G401.6 (cell line): ENCODE measurements around the gene SP6.

ENCODE experiments used
- FAIRE-seq: peaks from 2 replicates; lab custom pipeline; 2012; peaks lifted over from hg19 to GRCh38; lab: Jason Lieb, UNC

SP6 gene

DNA sequence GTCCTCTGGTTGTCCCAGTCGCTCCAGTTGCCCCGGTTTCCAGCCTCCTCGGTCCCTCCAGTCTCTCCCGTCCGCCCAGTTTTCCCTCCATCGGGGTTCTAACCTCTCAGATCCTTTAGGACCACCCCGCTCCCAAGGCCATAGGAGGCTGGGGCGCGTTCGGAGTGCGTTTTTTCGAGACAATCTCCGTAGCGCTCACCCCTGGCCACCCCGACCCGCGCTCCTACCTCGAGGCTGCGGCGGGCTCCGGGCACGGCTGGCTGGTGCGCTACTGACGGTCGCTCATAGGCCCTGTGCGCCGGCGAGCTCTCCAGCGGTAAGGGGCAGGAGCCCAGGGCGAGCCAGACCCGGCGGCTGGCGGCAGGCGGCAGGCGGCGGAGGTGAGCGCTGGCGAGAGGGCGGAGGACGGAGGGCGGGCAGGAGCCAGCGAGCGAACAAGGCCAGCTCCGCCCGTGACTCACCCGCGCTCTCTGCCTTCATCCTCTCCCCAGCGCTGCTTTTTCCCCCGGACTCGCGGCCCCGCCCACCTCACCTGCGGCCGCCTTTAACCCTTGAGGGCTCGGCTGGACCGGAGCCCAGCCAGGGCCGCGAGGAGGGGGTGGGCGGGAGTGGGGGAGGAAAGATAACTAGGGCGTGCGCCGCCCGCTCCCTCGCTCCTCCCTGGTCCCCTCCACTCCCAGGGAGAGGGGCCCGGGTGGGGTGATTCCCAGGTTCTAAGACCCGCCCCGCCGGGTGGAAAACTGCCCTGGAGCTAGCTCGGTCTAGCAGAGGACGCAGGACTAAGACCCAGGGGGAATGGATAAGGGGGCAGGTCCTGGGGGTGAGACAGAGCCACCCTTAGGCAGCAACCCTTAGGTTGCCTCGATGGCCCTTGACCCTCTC lies at the start of gene SP6:
TSS of gene SP6 (minus strand) at position 472 of the 882 bp plus-strand sequence. CDS start 2,734 bp downstream, outside the sequence.
- no peak for FAIRE-seq

DNA sequence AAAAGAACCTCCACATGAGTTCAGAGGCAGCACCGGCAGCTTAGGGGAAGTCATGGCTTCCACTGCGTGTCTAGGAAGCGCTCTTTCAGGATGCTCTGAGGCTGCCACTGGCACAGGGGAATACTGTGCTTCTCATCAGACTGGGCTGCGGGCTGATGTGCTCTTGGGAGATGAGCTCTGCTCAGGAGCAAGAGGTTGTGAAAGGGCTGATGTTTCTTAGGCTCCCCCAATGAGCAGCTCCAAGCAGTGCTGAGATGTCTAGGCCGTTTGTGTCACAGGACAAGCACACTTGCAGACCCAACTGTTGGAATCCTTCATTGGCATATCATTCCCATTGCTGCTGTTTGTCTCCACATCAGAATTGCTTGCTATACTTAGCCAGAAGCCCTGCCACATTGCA lies 48.7 kb upstream of the SP6 start:
- no peak for FAIRE-seq

DNA sequence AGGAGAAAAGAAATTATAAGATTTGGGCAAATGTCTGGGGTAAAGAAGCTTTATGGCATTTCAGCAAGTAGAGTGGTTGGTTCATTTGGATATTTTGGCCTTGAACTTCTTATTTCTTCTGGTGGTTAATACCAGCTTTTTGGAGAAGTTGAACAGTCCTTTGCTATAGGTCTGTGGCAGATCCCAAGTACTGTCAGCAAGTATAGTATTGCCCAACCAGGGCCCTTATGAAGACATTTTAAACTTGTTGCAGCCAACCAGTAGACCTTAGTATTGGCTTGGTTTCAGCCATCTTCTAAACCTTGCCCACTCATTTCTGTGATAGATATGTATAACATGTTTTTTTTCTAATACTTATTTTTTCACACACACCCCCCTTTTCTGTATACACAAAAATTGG lies 47.3 kb upstream of the SP6 start:
- FAIRE-seq, result no peak

DNA sequence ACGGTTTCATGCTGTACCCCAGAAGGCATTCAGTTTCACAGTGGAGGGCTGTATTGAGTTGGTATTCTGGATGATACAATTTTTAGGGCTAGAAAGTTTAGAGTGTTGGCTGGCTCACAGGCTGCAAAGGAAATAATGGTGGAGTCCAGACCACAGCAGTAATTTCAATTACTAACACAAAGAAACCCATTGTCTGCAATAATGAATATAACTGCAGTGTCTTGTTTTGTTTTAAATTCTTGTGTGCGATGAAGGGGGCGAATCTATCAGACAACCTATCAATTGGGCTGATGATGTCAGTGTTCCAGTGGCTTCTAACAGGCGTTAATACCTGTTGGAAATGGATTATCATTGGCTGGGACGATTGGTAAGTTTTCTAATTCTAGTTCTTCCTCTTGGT lies 46.6 kb upstream of the SP6 start:
- no peak for FAIRE-seq

DNA sequence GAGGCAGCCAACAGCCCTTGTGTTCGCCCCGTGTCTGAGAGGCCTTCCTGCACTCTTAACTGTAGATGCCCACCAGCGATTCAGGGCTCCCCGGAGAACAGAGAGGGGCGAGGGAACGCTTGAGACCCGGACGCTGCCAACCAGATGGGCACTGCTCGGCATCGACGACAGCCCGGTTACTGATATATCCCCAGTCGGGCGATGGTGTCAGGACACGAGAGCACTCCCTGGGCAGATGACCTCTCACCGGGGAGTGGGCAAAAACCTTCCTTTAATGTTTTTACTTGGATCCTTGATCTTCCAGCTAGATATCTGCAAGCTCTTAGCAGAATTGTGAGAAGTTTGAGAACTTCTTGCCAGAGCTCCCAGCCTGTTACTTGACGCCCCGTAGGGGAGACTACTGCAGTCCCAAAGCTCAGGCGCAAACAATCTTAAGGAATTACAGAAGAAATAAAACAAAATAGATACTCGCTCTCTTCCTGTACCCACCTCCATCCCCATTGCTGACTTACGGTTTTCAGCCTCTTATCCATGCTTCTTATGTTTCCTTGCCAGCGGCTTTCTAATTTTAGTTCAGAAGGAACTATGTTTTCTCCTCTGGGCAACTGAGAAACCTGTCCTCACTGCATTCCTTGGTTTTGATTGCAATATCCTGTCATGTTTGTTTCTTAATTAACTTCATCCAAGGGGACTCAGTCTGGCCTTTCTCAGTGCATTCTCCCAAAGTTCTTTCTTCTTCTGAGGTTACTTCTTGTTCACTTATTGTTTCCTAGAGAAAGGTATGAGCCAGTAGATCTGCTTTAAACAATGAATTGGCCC lies 45.9 kb upstream of the SP6 start:
- no peak for FAIRE-seq

DNA sequence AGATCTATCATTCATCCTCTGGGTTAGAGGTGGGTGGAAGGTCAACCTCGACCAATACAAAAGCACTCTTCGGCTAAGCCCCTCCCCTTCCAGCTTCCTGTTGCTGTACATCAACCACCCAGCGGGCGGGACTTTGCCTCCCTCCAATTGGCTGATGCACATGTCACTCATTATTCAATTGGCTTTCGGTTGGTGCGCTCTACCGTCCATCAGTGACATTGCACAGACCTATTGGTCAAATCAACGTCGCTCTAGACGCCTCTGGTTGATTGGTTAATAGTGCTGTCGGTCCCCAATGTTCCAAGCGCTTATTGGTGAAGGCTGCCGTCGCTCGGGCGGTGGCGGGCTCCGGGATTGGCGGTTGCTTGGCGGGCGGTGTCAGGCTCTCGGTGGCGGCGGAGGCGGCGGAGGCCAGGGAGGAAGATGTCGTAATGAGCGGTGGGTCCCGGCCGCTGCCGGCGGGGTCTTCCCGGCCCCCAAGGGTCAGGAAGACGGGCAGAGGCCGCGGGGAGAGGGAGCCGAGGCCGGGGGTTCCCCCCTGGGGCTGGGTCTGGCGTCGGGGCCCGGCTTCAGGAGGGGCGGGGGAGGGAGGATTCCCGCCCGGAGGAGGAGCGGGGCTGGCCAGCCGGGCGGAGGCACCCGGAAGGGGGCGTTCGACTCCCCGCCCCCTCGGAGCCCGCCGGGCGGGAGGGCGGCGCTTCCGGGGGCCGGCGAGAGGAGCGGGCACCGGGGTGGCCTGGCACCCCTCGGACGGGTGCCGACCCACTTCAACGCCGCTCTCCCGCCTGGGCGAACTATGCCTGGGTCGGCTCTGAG lies 45.1 kb upstream of the SP6 start, which contains the start of gene SP2:
TSS of gene SP2 (plus strand) at position 381 of the 816 bp plus-strand sequence. CDS start at position 432, 51 bp downstream.
- peak; percentile 98 for FAIRE-seq

DNA sequence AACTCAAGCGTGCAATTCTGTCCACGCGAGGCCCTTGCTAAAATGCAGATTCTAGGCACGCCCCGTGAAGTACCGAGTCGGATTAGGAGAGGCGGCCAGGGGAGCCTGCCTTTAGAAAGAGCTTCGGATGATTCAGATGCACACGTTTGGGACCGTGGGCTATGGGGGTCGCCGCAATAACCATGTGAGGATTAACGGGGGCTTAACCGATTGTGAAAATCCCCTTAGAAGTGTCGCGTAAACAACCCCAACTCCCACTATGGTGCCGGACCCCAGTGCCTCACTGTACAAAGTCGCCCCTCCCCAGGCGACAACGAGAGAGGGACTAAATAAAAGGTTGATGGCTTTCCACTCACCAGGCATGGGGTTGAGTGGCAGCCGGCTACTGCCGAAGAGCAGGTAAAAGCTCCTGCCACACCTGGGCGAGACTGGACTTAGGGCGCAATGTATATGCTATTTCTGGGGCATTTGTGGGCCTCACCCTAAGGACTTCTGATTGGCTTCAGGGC lies 44.4 kb upstream of the SP6 start:
- FAIRE-seq, result no peak

DNA sequence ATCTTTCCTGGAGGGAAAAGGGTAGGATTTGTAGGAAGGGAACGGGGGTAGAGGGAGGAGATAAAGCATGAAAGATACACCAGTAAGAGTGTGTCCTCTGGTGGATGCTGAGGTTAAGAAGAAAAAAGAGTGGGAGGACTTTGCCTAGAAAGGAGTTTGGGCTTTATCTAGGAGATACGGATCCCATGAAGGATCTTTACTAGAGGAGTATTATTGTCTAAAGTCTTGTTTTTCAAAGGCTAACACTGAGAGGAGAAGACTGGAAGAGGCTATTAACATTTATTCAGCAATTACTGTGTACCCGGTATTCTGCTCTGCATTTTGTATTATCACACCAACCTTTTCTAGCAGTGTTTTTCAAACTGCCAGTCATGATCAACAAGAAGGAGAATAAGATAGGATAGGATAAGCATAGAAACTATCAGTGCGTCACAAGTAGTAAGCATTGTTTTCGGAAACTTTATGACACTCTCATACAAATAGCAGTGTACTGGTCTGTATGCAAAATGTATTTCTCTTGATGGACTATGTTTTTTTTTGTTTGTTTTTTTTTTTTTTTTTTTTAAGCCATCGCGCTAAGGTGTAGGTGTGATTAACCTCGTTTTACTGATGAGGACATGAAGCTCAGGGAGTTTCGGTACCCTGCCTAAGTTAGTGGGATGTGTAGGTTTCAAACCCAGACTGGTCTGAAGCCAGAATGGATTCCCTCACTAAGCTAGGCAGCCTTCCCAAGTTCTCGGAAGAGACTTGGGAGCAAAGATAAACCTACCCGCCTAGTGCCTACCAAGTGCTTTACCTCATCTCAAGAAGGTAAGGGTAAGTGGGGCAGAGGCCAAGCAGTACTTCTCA lies 43.8 kb upstream of the SP6 start:
- no peak for FAIRE-seq

DNA sequence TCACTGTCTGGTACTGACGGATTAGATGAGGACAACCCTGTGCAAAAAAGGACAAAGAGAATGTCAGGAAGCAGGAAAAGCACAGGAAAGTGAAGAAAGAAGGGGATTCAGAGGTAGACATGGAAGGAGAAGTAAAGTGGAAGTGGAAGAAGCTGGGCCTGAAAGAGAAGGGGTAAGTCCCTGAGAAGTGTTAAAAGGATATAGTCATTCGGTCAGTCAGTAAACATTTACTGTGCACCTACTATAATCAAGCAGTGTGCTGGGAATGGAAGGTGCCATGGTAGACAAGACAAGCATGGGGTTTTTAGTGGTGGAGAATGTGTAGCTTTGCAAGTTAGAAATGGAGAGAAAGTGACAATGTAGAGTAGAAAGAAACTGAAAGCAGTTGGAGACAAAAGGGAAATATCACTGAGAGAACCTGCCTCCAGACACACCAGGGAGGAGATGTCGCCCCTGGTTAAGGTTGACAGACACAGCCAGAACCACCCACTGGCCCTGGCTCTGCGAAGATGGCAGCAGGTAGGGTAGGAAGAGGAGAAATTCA lies 40.7 kb upstream of the SP6 start:
- FAIRE-seq, result no peak

DNA sequence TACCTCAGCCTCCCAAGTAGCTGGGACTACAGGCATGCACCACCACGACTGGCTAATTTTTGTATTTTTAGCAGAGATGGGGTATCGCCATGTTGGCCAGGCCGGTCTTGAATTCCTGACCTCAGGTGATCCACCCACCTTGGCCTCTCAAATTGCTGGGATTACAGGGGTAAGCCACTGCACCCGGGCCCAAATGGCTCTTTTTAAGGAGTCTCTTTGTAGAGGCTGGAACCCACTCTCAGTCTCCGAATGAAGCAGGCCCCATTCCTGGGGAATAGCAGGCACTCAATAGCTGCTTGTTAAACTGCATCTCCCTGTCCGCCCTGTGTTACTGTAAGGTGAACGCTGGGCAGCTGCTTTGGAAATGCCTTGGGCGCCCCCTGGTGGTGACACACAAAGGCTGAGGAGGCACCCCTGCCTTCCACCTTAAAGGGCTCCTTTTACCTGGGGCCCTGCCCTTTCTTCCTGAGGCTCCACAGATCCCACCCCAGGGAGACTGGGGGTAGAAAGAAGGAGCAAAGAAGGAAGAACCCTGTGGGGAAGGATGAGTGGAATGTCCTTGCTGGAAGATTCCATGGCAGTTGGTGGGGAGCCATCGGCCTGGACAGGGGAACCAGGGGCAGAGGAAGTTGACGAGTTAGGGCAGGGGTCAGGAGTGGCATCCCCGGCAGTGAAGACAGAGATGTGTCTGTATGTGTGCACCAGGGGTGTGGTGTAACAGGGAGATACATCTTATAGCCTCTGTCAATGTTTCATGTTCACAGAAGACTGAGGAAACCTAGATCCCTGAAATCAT lies 39.0 kb upstream of the SP6 start:
- peak; percentile 62 for FAIRE-seq

DNA sequence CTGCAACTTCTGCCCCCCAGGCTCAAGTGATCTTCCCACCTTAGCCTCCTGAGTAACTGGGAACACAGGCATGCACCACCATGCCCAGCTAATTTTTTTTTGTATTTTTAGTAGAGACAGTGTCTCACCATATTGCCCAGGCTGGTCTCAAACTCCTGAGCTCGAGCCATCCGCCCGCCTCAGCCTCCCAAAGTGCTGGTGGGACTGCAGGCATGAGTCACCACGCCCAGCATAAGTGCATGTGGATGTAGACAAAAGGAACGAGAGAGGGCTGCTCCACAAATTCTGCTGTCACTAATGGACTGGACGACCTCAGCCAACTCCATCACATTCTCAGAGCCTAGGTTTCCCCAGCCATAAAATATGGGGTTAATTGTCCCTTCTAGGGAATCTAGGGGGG lies 37.3 kb upstream of the SP6 start:
- FAIRE-seq, result no peak

DNA sequence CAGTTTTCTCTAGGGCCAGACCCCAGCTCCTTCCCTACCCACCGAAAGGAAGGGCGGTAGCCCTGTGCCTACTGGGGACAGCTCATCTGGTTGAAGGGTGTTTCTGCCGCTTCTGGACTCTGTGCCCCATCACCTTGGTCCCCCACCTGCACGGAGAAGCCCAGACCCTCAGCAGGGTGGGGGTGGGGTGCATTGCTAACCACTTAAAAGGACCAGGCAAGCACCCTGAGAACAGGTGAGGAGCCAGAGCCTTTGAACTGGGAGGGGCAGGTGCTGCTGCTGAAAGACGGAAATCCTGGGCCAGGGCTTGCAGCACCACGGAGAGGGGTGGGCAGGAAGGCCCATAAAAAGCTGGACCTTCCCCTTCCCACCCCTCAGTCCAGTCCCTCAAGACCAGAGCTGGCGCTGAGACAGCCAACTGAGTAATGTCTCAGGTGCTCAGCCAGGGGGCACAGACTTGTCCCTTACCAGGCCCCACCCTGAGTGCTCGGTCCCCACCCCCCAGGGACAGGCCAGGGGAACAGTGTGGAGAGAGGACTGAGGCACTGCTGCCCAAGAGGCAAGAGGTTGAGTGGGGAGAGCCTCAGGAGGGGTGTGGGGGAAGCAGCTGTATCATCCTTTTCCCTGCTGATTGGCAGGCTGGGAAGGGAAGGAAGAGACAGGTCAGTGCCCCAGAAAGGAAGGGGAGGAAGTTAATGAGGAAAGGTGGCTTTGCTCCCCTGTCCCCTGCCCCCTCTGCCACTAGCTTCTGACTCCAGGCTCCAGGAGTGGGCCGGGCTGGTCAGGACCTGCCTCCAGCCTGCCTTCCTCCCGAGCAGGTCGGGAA lies 34.2 kb upstream of the SP6 start:
- no peak for FAIRE-seq

DNA sequence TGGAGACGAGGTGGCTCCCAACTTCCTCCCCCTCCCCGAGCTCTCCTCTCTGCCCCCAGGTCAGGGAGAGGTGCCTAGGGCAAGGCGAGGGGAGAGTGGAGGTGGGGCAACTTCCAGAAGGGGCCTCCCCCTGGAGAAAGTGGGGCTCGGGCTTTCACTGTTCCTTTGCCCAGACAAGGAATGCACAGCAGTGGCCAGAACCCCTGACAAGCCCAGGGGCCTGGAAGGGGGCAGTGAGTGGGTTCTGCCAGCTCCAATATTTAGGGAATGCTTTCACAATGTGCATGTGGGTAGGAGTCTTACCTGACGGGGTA lies 33.4 kb upstream of the SP6 start:
- no peak for FAIRE-seq

DNA sequence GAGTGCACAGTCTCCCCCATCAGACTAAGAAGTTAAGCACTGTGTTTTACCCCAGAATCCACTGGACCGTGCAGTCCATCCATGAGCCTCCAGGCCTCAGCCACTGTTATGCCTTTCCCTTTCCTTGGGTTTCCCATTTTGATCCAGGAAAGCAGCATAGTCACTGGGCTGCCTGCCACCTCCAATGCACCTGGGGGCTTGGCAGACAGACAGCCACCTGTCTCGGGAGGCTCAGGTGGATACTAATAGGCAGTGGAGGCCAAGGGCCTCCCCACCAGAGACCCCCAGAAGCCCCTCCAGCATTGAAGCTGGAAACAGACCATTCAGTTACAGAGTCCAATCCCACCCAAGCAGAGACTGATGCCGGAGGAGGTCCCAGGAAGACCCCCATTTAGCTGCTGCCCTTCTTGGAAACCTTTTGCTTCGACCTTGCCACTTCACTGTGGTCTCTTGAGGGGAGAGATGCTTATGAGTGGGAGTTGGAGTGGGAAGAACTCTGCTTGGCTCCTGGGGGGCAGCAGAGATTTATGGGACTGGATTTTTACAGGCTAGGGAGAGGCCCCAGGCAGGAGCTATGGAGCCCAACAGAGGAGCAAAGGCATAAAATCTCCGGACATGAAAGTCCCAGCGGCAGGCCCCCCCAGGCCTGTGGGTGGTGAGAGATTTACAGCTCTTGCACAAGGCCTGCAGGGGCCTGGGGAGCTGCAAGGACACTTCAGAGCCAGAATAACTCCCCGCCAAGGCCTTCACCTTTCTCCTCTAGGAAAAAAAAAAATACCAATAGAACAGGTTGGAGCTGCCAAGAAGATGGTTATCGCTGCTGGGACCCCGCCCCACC lies 32.8 kb upstream of the SP6 start:
- FAIRE-seq, result no peak

DNA sequence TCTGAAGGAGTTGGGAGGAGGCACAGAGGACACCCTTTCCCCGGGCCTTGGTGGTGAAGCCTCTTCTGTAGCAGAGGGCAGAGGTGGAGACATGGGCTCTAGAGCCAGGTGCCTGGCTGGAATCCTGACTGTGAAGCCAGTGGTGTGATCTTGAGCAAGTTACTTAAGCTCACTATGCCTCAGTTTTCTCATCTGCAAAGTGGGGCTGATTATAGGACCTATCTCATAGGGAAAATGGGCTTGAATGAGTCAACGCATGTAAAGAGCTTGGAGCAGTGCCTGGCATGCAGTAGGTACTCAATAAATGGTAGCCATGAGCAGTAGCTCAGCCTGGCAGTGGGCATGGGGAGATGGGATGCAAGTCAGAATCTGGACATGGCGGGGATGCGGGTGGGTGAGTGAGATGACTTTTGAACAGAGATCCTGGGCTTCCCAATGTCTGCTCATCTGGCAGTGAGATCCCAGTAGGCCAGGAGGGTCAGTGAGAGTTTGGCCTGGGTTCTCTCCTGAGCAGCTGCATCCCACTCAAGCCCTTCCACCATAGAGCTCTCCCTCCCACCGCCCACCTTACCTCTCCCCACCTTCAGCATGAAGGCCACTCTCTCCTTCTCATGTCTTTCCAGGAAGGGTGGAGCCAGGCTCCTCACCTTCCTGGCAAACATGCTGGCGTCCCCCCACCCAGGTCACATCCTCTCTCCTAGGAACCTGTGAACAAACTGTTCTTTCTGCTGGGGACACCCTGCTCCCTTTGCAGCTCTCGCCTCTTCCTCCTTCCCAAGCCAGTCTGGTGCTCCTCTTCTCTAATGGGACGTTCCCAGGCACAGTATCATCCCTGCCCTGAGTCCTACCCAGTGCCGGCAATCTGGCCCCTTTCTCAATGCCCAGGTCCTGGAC lies 32.0 kb upstream of the SP6 start:
- FAIRE-seq, result no peak

DNA sequence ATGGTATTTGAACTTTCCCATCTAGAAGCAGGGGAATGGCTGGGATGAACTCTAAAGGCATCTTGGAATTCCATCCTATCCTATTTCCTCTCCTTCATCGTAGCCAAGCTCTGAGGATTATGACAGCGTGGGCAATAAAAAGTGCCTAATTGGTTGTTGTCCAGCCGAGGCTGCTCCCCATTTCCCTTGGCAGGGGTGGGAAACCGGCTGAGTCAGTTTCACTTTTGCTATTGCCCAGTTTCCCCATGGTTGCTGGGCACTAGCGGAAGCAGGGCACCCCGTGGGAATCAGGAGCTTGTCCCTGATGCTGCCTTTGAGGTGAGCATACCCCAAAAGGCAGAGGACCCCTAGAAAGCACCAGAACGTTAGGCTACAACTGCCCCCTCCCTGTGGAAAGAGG lies 31.3 kb upstream of the SP6 start:
- FAIRE-seq, result no peak

DNA sequence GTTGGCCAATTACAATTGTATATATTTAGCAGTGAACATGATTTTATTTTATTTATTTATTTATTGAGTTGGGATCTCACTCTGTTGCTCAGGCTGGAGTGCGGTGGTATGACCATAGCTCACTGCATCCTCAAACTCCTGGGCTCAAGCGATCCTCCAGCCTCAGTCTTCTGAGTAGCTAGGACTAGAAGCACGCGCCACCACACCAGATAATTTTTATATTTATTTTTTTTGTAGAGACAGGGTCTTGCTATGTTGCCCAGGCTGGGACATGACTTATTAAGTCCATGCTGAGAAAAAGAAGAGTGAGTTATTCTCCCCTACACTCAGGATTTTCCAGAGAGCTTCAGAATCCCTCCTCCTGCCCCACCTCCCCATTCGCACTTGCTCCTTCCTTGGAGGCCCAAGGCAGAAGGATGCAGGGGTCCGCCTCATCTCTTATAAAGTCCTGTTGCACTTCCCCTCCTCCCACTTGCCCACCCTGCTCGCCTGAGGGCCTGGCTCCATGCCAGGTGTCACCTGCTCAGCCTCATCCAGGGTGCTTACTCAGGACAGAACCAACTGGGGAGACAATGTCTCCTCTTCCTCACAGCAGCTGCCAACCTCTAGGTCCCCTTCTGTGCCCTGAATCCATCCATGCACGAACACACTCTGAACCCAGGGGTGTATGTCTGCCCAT lies 29.0 kb upstream of the SP6 start:
- no peak for FAIRE-seq
